SH-SY5Y (cell line): Measurements from ENCODE around the gene CALHM1.

Experiments
- GATA2 ChIP-seq: IDR thresholded peaks from 2 replicates; pipeline ENCODE4 v1.6.1; 2011; ENCODE audit warnings: mild to moderate bottlenecking, low read depth, low read length
- GATA3 ChIP-seq: IDR thresholded peaks from 2 replicates; pipeline ENCODE4 v1.6.1; 2011; ENCODE audit warnings: low read depth, mild to moderate bottlenecking, low read length, moderate library complexity

- TF ChIP-seq GATA2 (no peak), GATA3 (no peak)
Measured at GRCh38 chr10:103500481-103500880, 41.8 kb upstream of the CALHM1 start.
